GM19467 (cell line): ENCODE measurements around the gene SH2B3.

ENCODE experiments used
- ATAC-seq: cut with Tn5 transposase; IDR thresholded peaks from one replicate; pipeline ENCODE4 v1.9.1; 2021; ENCODE audit warnings: mild to moderate bottlenecking, moderate library complexity; ENCODE audit not compliant: unreplicated experiment

Gene SH2B3

DNA sequence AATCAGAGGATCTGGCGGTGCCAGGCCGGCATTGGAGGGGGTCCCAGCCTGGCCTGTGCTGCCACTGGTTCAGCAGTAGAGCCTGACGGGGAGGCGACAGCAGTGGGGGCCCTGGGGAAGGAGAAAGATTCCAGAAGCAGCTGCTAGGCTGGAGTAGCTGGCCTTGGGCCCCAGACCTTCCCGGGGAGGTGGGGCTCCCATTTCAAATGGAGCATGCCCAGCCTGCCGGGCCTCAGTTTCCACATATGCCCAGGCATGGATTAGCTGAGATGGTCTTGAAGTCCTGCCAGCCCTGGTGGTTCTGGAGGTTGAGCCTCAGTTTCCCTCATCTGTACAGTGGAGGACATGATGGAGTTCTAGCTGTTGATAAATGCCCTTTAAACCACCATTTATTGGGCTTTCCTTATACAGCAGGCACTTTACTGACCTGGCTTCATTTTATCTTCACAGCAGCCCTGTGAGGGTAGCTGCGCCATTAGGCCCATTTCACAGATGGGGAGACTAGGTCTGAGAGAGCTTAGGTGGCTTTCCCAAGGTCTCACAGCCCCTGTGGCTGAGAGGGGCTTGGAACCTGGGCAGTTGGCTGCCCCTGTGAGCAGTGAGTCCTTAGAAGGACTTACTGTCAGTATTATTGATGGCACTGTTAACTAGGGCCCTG is 21.8 kb downstream of the SH2B3 start:
- no peak for ATAC-seq

GRCh38 chr12:111428081-111428727 is 22.5 kb downstream of the SH2B3 start:
- no peak for ATAC-seq

DNA sequence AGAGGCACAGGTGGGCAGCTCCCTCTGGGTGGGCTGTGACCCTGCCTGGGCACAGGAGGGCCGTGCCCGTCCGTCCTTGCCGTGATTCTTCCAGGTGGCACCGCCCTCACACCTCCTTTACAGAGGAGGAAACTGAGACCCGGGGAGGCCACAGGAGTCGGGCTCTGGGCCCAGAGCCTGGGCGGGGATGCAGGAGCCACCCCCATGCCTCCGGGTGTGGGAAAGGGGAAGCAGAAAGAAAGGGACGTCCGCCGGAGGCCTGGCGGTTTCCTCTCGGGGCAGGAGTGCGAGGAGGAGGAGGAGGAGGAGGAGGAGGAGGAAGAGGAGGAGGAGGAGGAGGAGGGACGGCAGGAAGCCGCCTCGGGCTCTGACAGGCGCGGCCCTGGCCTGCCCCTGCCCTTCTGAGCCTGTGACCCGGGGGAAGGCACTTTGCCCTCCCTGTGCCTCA is 23.0 kb downstream of the SH2B3 start:
- no peak for ATAC-seq

DNA sequence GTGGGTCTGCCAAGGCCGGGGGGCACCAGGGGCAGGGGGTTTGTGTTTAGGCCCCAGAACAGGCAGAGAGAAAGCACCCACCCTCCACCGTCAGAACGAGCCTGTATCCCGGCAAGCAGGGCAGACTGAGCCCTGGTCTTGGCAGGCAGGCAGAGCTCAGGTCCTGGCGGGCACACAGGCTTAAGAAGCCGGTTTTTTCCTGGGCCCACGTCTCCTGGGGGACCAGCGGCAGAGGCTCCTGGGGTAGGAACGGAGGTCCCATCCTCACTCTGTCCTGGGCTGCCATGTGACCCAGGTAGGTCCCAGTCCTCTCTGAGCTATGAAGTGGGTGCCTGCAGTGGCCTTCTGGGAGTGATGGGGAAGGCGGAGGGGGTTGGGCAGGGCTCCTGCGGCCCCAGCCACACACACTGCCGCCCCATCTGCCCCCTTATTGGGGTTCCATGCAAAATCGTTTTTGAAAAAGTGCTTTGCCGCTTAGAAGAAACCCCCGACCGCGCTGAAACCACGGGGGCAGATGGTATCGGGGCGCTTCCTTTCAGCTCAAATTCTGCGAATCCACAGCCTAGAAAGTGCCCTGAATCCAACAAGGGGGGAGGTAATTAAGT is 24.2 kb downstream of the SH2B3 start:
- no peak for ATAC-seq

- ATAC-seq: no peak
Measured at GRCh38 chr12:111430433-111431353, 25.0 kb downstream of the SH2B3 start.

GRCh38 chr12:111431772-111432171 is 26.0 kb downstream of the SH2B3 start:
- ATAC-seq: no peak

GRCh38 chr12:111434049-111434448 is 28.3 kb downstream of the SH2B3 start:
- no peak for ATAC-seq

DNA sequence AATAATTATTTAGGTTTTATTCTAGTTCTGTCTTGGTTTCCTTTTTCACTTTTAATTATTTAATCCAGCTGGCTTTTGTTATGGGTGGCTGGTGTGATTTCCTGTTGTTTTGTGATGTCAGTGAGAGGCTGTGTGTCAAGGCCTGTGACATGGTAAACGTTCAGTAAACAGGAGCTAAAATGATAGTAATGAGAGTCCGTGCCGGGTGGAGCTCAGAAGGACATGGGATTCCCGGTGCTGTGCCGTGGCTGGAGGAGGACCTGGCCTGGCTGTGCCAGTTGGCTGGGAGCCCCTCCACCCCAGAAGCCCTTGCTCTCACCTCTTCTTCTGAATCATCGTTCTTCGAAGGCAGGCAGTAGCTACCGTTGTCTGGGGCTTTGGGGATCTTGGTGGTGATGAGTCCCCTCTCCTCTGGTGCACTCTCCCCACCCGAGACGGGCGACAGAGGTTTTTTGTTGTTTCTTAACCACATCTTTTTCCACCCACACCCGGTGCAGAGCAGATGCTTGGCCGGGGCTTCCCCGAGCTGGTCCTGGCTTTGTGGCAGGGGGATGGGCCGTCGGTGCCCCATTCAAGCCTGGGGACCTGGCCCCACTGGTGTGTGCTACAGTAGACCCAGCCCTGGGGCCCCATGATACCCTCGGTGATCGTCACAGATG is 29.1 kb downstream of the SH2B3 start:
- peak; percentile 45 for ATAC-seq

DNA sequence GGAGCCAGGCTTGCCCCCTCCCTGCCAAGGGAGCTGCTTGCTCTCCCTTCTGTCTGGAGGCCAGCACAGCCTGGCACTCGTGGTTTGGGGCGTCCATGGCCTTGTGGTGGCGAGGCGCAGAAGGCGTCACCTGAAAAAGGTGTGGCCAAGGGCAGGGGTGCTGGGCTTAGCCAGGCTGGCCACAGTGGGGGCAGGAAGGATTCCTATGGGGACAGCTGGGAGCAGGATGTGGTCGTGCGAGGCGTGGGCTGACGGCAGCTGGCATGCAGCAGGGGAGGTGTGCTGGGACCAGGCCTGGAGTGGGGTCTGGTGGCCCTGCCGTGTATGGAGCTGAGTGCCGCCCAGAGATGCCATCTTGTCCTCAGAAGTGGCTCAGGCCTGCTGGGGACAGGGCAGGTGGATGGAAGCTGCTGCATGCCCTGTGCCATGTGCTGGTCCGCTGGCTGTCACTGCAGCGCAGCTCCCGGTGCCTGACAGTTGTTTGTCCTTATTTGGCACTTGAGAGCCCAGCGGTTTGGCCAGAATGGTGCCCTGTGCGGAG is 30.0 kb downstream of the SH2B3 start:
- no peak for ATAC-seq

DNA sequence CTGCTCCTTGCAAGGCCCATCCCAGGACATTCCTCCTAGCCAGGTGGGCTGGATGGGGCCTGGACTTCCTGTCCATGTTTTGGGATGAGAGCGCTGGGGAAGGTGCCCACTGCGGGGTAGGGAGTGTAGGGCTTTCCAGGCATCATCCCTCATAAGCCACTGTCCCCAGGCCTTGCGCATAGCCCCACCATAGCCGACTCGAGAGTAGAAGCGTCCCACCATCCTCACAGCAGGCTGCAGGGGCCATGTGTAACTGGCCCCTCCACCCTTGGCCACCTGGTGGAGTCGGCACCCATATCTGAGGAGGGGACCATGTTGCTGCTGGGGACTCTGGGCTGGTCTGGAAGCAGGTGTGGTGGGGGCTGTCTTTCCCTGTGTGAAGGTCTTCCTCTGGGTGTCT is 30.5 kb downstream of the SH2B3 start:
- ATAC-seq: no peak

- ATAC-seq: no peak
Measured at GRCh38 chr12:111436811-111437210, 31.1 kb downstream of the SH2B3 start.

DNA sequence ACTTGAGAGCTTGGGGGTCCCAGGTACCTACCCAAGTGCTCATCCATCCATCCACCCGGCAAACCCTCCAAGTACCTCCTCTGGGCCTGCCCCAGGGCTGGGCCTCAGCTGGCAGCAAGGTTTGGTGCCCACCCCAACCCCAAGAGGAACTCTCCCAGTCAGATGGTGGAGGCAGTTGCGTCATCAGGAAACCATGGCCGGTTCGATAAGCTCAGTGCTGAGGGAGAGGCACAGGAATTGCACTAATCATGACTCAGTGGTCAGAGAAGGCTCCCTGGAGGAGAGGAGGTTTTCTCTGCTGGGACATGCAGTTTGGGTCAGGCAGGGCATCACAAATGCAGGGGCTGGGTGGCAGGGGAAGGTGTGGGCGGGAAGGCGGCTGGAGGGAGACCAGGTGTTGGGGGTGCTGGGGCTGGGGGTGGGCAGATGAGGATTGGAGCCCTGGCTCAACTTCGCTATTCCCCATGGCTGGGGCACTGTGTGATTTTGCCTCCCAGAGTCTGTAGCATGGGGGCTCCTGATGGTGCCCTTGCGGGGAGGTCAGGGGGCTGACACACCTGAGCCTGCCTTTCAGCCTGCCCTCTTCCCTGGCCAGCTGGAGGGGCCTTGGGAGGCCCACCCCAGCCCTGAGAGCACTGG is 32.2 kb downstream of the SH2B3 start:
- no peak for ATAC-seq

DNA sequence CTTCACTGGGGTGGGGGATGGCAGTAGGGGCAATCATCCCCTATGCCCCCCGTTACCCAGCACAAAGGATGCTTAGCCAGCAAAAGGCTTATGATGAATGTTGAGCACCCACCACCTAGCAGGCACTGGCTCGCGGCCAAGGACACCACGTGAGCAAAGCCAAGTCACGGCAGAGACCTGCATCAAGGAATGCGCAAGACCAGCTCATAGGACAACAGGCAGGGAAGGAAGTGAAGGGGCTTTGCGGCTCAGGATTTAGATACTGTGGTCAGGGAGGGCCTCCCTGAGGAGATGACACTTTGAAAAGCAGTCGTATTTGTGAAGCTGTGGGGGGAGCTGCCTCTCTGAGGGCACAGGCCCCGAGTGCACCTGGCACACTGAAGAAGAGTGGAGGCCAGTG is 32.8 kb downstream of the SH2B3 start:
- no peak for ATAC-seq

GRCh38 chr12:111439657-111440151 is 34.0 kb downstream of the SH2B3 start:
- no peak for ATAC-seq

- no peak for ATAC-seq
Measured at GRCh38 chr12:111440152-111440551, 34.4 kb downstream of the SH2B3 start.

GRCh38 chr12:111440631-111441030 is 34.9 kb downstream of the SH2B3 start:
- ATAC-seq: no peak

DNA sequence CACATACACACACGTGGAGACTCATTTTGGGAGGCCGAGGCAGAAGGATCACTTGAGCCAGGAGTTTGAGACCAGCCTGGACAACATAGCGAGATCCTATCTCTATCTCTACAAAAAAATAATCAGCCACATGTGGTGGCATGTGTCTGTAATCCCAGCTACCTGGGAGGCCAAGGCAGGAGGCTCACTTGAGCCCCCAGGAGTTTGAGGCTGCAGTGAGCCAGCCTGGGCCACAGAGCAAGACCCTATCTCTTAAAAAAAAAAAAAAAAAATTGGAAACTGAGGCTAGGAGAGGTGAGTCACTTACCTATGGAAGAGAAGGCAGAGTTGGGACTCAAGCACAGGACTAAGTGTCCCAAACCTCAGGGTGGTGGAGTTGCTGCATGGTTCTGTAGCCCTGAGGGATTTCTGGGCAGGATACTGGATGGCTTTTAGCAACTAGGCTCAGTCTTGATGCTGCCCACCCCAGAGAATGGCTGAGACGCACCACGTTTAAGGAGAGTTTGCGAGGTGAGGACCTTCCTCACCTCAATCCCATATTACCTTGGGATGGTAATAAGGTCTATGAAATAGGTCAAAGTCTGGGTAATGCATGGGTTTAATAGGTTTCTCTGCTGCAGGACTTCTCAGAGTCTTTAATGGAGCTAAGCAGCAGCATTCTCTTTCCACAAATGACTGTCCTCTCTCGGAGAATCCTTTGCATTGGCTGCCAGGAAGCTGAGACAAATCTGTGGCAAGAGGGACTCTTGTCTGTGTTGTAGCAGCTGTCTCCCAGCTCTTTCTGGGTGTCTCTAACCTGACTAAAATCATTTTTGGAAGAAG is 35.6 kb downstream of the SH2B3 start:
- ATAC-seq: no peak

GRCh38 chr12:111442301-111443045 is 36.8 kb downstream of the SH2B3 start:
- ATAC-seq: no peak
